Cardiac atrium fibroblast (primary cell): ENCODE results near the gene CFAP57. TPM values are rescaled to one million over a fixed set of nuclear protein-coding genes. Genes with fewer than 3 reads are reported as not detected.

Experiments used
- total RNA-seq: library from RNA; depleted of rRNA; stranded (reverse); fragments of >200 nt; gene quantifications from 2 replicates; pipeline ENCODE4 v1.2.3, GENCODE V29; 2015

CFAP57 gene
- under 0.01 and 1.4 TPM in 2 replicates for total RNA-seq

DNA sequence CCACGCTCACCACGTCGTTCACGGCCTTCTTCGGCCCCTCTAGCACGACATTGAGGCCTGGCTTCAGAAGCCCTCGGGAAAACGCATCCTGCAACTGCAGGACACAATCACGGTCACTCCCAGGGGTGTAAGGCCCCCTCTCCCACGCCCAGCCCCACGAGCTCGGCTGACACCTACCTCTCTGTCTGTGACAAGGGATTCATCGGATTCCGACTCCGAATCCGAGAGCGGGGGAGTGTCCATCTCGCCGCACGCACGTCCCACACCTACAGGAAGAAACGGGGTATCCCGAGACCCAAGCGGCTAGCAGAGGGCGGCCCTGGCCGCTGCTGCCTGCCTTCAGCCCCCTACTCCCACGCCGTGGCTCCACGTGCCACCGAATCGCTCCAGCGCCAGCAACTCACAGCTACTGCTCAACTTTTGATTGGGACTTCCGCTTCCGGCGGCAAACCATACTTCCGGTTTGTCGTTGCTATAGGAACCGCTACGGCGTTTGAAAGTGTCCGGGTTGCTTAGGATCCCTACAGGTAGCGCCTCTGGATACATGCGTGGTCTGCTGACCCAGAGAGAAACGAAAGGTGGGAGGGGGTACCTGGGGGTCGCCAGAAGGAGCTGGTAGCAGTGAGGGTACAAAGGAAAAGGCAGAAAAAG lies at the start of gene CFAP57, which contains the start of gene EBNA1BP2:
CFAP57 (plus strand) TSS at position 455 of the 651 bp plus-strand sequence. CDS start 424 bp downstream, outside the sequence.
EBNA1BP2 (minus strand) TSS at position 415 of the 651 bp plus-strand sequence; CDS start at position 243, 172 bp downstream.

DNA sequence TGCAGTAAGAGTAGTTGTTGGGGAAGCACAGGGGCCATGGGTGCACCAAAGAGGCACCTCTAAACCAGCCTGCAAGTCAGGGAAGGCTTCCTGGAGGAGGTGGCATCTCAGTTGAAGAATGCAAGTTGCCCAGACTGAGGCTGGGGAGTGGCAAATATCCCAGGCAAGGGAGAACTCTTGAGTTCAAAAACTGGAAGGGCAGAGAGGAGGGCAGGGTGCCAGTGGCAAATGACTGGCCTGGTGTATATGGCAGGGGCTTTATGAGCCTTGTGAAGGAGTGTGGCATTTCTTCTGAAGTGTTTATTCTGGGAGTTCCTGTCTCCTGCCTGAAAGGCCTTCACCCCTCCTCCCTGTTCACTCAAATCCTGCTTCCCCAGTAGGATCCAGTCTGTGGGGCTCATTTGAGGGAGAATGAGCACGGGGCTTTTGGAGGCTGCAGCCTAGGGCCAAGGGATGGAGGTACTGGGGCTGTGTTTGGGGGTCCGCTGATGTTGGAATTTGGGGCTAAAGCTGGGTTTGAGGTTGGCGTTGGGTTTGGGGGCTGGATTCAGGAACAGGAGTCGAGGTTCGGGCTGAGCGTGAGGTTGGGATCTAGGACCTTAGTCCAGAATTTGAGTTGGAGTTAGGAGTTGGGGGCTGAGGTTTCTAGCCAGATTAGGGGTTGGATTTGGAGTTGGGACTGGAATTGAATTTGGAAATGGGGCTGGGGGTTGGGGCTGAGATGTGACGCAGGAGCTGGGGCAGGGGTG lies 97.7 kb downstream of the CFAP57 start, which contains the start of gene TMEM125:
TMEM125 (plus strand) TSS at position 357 of the 749 bp plus-strand sequence. CDS start 2,740 bp downstream, outside the sequence.

DNA sequence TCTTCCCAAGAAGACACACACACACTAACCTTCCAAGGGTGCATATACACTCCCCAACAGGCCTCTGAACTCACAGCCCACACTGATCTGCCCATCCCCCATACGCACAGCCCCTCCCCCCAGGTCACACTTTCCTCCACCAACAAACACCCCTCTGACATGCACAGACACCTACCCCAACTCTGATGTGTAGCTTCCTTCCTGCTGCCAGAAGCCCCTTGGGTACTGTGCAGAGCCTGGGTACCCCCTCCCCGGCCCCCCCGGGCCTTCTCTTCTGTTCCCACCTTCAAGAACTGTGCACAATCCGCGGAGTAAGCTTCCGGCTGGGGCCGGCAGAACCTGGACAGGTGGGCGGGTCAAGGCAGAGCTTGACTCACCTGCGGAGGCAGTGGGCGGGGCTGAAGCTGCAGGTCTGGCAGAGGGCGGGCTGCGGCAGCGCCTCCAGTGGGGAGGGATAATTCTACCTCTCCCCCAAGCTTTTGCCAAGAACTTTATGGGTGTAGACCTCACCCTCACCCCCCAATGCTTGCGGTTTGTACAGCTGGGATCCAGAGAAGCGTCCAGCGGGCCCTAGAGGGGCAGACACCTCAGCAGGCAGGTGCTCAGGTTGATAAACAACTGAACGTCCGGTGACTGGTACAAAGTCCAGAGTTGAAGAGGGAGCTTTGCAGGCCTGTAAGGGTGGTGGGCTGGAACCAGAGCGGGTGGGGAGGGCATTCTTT lies 113.3 kb downstream of the CFAP57 start, which contains the start of gene C1orf210:
C1orf210 (minus strand) TSS at position 313 of the 722 bp plus-strand sequence. CDS start 2,311 bp downstream, outside the sequence.

DNA sequence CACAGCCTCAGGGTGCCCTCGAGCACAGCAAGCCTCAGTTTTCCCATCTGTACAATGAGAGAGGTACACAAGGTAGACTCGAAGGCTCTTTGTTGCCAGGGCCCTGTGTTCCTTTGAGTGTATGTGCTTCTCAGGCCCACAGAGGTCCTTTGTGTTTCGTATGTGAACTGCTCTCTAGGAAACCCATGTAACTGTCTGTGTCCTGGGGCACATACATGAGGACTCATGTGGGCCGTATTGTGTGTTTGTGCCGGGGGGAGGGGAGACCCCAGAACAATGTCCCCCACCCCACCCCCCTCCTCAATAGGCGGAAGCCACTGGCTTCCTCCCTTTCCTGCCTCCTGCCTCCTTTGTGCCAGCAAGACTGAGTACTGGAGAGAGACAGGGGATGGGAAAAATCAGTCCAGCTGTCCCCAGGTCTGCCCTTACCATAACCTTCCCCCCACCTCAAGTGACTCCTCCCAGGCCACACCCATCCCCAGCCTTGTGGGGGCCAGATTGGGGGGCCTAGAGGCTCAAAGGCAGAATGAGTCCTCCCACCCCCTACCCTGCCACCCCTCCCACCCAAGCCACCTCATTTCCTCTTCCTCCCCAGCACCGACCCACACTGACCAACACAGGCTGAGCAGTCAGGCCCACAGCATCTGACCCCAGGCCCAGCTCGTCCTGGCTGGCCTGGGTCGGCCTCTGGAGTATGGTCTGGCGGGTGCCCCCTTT lies 128.4 kb downstream of the CFAP57 start, which contains the start of gene TIE1:
TIE1 (plus strand) TSS at position 605 of the 717 bp plus-strand sequence; CDS start at position 695, 90 bp downstream.

Other genes starting within 250 kb of the CFAP57 start
- gene SLC2A1, start 213.5 kb upstream of the CFAP57 start, total RNA-seq, result 244 and 270 TPM in 2 replicates
- gene EBNA1BP2, start within 50 bp of the CFAP57 start, total RNA-seq, result 92.8 and 95.1 TPM in 2 replicates
- gene TMEM125, start 97.7 kb downstream of the CFAP57 start, total RNA-seq, result not detected in 2 replicates
- gene C1orf210, start 113.3 kb downstream of the CFAP57 start, total RNA-seq, result not detected in 2 replicates
- gene TIE1, start 128.7 kb downstream of the CFAP57 start, total RNA-seq, result 3.8 and 11.7 TPM in 2 replicates
- gene MPL, start 165.5 kb downstream of the CFAP57 start, total RNA-seq, result not detected in 2 replicates
- 27.6 and 33.9 TPM in 2 replicates for gene CDC20, start 186.7 kb downstream of the CFAP57 start, total RNA-seq
- gene ELOVL1, start 195.7 kb downstream of the CFAP57 start, total RNA-seq, result 69.7 and 105 TPM in 2 replicates
- 50.2 and 53.5 TPM in 2 replicates for gene MED8, start 217.5 kb downstream of the CFAP57 start, total RNA-seq
- gene SZT2, start 217.6 kb downstream of the CFAP57 start, total RNA-seq, result 12.5 and 16.2 TPM in 2 replicates